ENCODE results near the gene CTNNBL1. TPM values are rescaled to one million over a fixed set of nuclear protein-coding genes. Genes with fewer than 3 reads are reported as not detected.

CTNNBL1 gene
- total RNA-seq, 4 donors from 2014 or later = 35.9 to 53.1 (median 39.2) TPM

- TF ChIP-seq CTCF (IDR thresholded peaks at IDR 0.05; ENCODE audit: low read depth) = no peak
Observed at GRCh38 chr20:37651932-37652331, 41.9 kb upstream of the CTNNBL1 start.

GRCh38 chr20:37656945-37657344 lies 36.9 kb upstream of the CTNNBL1 start:
- no peak for TF ChIP-seq CTCF (IDR thresholded peaks at IDR 0.05; ENCODE audit: low read depth)

- TF ChIP-seq CTCF (IDR thresholded peaks at IDR 0.05; ENCODE audit: low read depth) = no peak
Observed at GRCh38 chr20:37657924-37658804, 35.7 kb upstream of the CTNNBL1 start.

GRCh38 chr20:37661519-37661918 lies 32.3 kb upstream of the CTNNBL1 start:
- TF ChIP-seq CTCF (IDR thresholded peaks at IDR 0.05; ENCODE audit: low read depth) = no peak

- TF ChIP-seq CTCF (IDR thresholded peaks at IDR 0.05; ENCODE audit: low read depth) = no peak
Observed at GRCh38 chr20:37662308-37662707, 31.5 kb upstream of the CTNNBL1 start.

- TF ChIP-seq CTCF (IDR thresholded peaks at IDR 0.05; ENCODE audit: low read depth) = no peak
Observed at GRCh38 chr20:37668166-37668565, 25.7 kb upstream of the CTNNBL1 start.

- no peak for TF ChIP-seq CTCF (IDR thresholded peaks at IDR 0.05; ENCODE audit: low read depth)
Observed at GRCh38 chr20:37669062-37669772, 24.6 kb upstream of the CTNNBL1 start.

Measured in subcutaneous adipose tissue (tissue), 4 donors.